Astrocyte (in vitro differentiated cells and primary cell): Measurements from ENCODE around the gene MCF2L. TPM values are rescaled to one million over a fixed set of nuclear protein-coding genes. Genes with fewer than 3 reads are reported as not detected.

Experiments
- DNase-seq: peaks from one replicate; pipeline ENCODE4 v3.0.0-alpha.2; 2010; ENCODE audit warnings: low read depth
- FAIRE-seq: peaks from 2 replicates; lab custom pipeline; 2011; peaks lifted over from hg19 to GRCh38; lab: Jason Lieb, UNC
- H2AFZ ChIP-seq: 2 replicates; pipeline ENCODE4 v1.6.0; 2012; ENCODE audit warnings: low read depth, low read length, inconsistent platforms
- H3K27ac ChIP-seq: 2 replicates; pipeline ENCODE4 v1.5.1; 2011; ENCODE audit warnings: low read depth, low read length, inconsistent platforms
- H3K27me3 ChIP-seq: 2 replicates; pipeline ENCODE4 v1.6.0; 2011; ENCODE audit warnings: low read length, inconsistent platforms; ENCODE audit not compliant: insufficient read depth
- H3K36me3 ChIP-seq: 2 replicates; pipeline ENCODE4 v1.5.1; 2011; ENCODE audit warnings: low read length, inconsistent platforms; ENCODE audit not compliant: insufficient read depth
- H3K4me1 ChIP-seq: 2 replicates; pipeline ENCODE4 v1.5.1; 2011; ENCODE audit warnings: low read length, inconsistent platforms; ENCODE audit not compliant: insufficient read depth
- H3K4me2 ChIP-seq: 2 replicates; pipeline ENCODE4 v1.6.0; 2012; ENCODE audit warnings: low read length, inconsistent platforms
- H3K4me3 ChIP-seq: 2 replicates; pipeline ENCODE4 v1.5.1; 2011; ENCODE audit warnings: low read depth, mild to moderate bottlenecking, low read length, inconsistent platforms; ENCODE audit not compliant: insufficient read depth
- H3K79me2 ChIP-seq: 2 replicates; pipeline ENCODE4 v1.6.0; 2012; ENCODE audit warnings: mild to moderate bottlenecking, low read length, inconsistent platforms; ENCODE audit not compliant: insufficient read depth
- H3K9ac ChIP-seq: 2 replicates; pipeline ENCODE4 v1.6.0; 2012; ENCODE audit warnings: mild to moderate bottlenecking, low read length, inconsistent platforms
- H3K9me3 ChIP-seq: 2 replicates; pipeline ENCODE4 v1.5.1; 2012; ENCODE audit warnings: low read depth, mild to moderate bottlenecking, low read length, inconsistent platforms; ENCODE audit not compliant: insufficient read depth
- H4K20me1 ChIP-seq: 2 replicates; pipeline ENCODE4 v1.6.0; 2012; ENCODE audit warnings: low read length, inconsistent platforms; ENCODE audit not compliant: insufficient read depth
- H3K27ac Mint-ChIP-seq: one replicate; pipeline ENCODE4 v1.8.0; 2021; ENCODE audit warnings: mild to moderate bottlenecking, mixed read lengths; ENCODE audit not compliant: unreplicated experiment
- H3K27me3 Mint-ChIP-seq: one replicate; pipeline ENCODE4 v1.8.0; 2021; ENCODE audit warnings: low read depth, mixed read lengths; ENCODE audit not compliant: unreplicated experiment
- H3K36me3 Mint-ChIP-seq: one replicate; pipeline ENCODE4 v1.8.0; 2021; ENCODE audit warnings: low read depth, mixed read lengths; ENCODE audit not compliant: unreplicated experiment
- H3K4me1 Mint-ChIP-seq: one replicate; pipeline ENCODE4 v1.8.0; 2021; ENCODE audit warnings: low read depth, mixed read lengths; ENCODE audit not compliant: unreplicated experiment
- H3K4me3 Mint-ChIP-seq: one replicate; pipeline ENCODE4 v1.8.0; 2021; ENCODE audit warnings: mild to moderate bottlenecking, moderate library complexity, mixed read lengths; ENCODE audit not compliant: unreplicated experiment
- H3K9me3 Mint-ChIP-seq: one replicate; pipeline ENCODE4 v1.8.0; 2021; ENCODE audit warnings: mild to moderate bottlenecking, mixed read lengths; ENCODE audit not compliant: unreplicated experiment
- CTCF ChIP-seq: IDR thresholded peaks from 2 replicates; pipeline ENCODE4 v1.5.1; 2011; ENCODE audit warnings: low read depth, mild to moderate bottlenecking, inconsistent platforms, low read length, moderate library complexity; ENCODE audit not compliant: insufficient read depth
- EZH2 ChIP-seq: IDR thresholded peaks from 2 replicates; pipeline ENCODE4 v1.6.1; 2012; ENCODE audit warnings: mild to moderate bottlenecking, low read length, inconsistent platforms; ENCODE audit not compliant: insufficient read depth
- total RNA-seq: library from RNA; stranded (reverse); gene quantifications from 2 replicates; pipeline ENCODE4 v1.2.1, GENCODE V29; 2021

MCF2L gene
- total RNA-seq, 1 donor from 2014 or later, result 3.4 TPM

GRCh38 chr13:113031465-113031864 is 62.5 kb downstream of the MCF2L start:
- H3K27ac Mint-ChIP-seq, result peak overlapping the region; percentile 18
- no peak overlapping the region for H3K9ac ChIP-seq
- no peak overlapping the region for H2AFZ ChIP-seq
- no peaks in the 10 kb centered on the region for H3K4me1 ChIP-seq
- no peak overlapping the region for H3K4me3 ChIP-seq
- peaks cover 39% of the 10 kb centered on the region for H3K27me3 Mint-ChIP-seq
- no peaks in the 10 kb centered on the region for H3K36me3 ChIP-seq
- no peak overlapping the region for H3K27ac ChIP-seq
- no peak overlapping the region for H3K4me3 Mint-ChIP-seq
- TF ChIP-seq EZH2 (no peak), CTCF (no peak)
- no peaks in the 10 kb centered on the region for H3K4me1 Mint-ChIP-seq
- peaks cover 2% of the 10 kb centered on the region for H3K36me3 Mint-ChIP-seq
- H4K20me1 ChIP-seq, result no peaks in the 10 kb centered on the region
- peaks cover 4% of the 10 kb centered on the region for H3K27me3 ChIP-seq
- FAIRE-seq, result no peak
- no peak overlapping the region for H3K4me2 ChIP-seq
- H3K9me3 ChIP-seq, result no peaks in the 10 kb centered on the region
- H3K9me3 Mint-ChIP-seq, result no peaks in the 10 kb centered on the region
- DNase-seq, result no peak
- no peaks in the 10 kb centered on the region for H3K79me2 ChIP-seq

GRCh38 chr13:113032291-113032690 is 63.3 kb downstream of the MCF2L start:
- TF ChIP-seq CTCF (no peak), EZH2 (no peak)
- Histone ChIP-seq H4K20me1 (no peaks in the 10 kb centered on the region), H3K4me3 (no peak overlapping the region), H3K36me3 (no peaks in the 10 kb centered on the region), H3K27ac (no peak overlapping the region), H3K27me3 (peaks cover 6% of the 10 kb centered on the region), H3K9me3 (no peaks in the 10 kb centered on the region), H3K4me2 (no peak overlapping the region), H3K79me2 (no peaks in the 10 kb centered on the region), H3K9ac (no peak overlapping the region), H2AFZ (no peak overlapping the region), H3K4me1 (no peaks in the 10 kb centered on the region)
- FAIRE-seq, result no peak
- H3K9me3 Mint-ChIP-seq, result no peaks in the 10 kb centered on the region
- H3K27me3 Mint-ChIP-seq, result peaks cover 31% of the 10 kb centered on the region
- H3K4me1 Mint-ChIP-seq, result no peaks in the 10 kb centered on the region
- H3K36me3 Mint-ChIP-seq, result no peaks in the 10 kb centered on the region
- no peak overlapping the region for H3K27ac Mint-ChIP-seq
- no peak for DNase-seq
- no peak overlapping the region for H3K4me3 Mint-ChIP-seq

- DNase-seq, result no peak
- H3K9me3 ChIP-seq, result no peaks in the 10 kb centered on the region
- H3K36me3 ChIP-seq, result no peaks in the 10 kb centered on the region
- no peak overlapping the region for H2AFZ ChIP-seq
- Mint-ChIP-seq H3K27me3 (peaks cover 27% of the 10 kb centered on the region), H3K4me1 (no peaks in the 10 kb centered on the region), H3K9me3 (peaks cover 4% of the 10 kb centered on the region), H3K36me3 (no peaks in the 10 kb centered on the region), H3K27ac (no peak overlapping the region), H3K4me3 (no peak overlapping the region)
- H3K4me2 ChIP-seq, result no peak overlapping the region
- no peaks in the 10 kb centered on the region for H3K79me2 ChIP-seq
- H3K27me3 ChIP-seq, result peaks cover 8% of the 10 kb centered on the region
- FAIRE-seq, result no peak
- no peak overlapping the region for H3K27ac ChIP-seq
- H3K4me3 ChIP-seq, result no peak overlapping the region
- TF ChIP-seq EZH2 (no peak), CTCF (no peak)
- H4K20me1 ChIP-seq, result no peaks in the 10 kb centered on the region
- no peaks in the 10 kb centered on the region for H3K4me1 ChIP-seq
- H3K9ac ChIP-seq, result no peak overlapping the region
These were observed 64.2 kb downstream of the MCF2L start for GRCh38 chr13:113033054-113033850.
